Umbilical cord (tissue), 2 donors: Measurements from ENCODE around the gene ZNF570. TPM values are rescaled to one million over a fixed set of nuclear protein-coding genes. Genes with fewer than 3 reads are reported as not detected.

ENCODE experiments used
- DNase-seq: peaks from one replicate; pipeline ENCODE4 v3.0.0-alpha.2; 2015; ENCODE audit warnings: low spot score
- total RNA-seq: library from RNA; depleted of rRNA; stranded (reverse); fragments of >200 nt; gene quantifications from one replicate; pipeline ENCODE4 v1.2.3, GENCODE V29; 2014; ENCODE audit warnings: low replicate concordance; ENCODE audit not compliant: insufficient read depth

The ZNF570 gene
- total RNA-seq, result 9.6 TPM

DNA sequence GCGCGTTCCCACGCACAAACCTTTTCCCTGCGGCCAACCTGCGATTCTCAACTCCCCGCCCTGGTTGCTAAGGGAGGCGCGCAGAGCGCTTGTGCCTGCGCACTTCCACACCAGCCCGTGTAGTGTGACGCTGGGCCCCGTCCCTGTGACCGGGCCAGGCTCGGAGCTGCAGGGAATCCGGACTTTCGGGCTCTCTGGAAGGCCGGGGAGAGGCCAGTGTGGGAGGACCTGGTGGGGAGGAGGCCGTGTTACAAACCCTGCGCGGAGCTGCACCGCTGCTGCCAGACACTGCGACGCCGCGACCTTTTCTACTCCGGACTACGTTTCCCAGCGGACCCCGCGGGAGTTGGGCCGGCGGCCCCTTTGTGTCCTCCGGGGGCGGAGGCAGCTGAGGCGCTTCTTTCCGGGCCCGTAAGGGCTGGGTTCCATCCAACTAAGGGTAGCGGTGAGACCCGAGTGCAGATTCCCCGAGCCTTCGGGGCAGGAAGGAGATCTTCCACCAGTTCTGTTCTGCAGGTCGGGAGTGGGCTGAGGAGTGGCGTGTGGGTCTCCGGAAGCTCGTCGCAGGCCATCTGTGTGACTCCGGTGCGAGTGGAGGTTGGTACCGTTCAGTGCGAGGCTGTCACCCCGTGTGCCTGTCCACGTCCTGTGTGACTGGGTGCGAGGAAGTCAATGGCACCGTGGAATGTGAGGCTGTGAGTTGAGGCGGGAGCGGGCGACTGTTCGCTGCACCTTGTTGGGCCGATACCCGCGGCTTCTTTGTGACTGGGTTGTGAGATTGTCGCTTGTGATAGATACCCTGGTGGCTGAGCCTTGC, at the start of gene ZNF570:
ZNF570 (plus strand) TSS at position 396 of the 817 bp plus-strand sequence. CDS start 999 bp downstream, outside the sequence.
- peak; percentile 96 for DNase-seq

DNA sequence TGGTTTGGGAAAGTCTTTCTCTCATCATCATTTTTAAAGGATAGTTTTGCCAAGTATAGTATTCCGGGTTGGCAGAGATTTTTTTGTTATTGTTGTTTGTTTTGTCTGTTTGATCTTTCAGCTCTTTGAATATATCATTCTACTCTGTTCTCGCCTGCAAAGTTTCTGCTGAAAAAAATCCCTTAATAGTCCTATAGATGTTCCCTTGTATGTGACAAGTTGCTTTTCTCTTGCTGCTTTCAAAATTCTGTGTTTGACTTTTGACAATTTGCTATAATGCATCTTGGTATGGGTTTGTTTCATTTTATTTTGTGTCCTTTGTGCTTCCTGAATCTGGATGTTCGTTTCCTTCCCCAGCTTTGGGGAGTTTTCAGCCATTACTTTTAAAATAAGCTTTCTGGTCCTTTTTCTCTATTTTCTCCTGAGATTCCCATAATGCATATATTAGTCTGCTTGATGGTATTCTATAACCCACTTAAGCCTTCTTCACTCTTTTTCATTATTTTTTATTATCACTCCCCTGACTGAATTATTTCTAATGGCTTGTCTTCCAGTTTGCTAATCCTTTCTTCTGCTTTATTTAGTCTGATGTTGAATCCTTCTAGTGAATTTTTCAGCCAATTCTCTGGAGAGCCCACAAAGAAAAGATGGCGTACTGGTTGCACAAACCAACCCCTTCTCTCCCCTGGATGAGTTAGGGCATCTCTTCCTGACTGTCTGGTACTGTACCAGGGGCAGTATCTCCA, 16.5 kb upstream of the ZNF570 start:
- no peak for DNase-seq

DNA sequence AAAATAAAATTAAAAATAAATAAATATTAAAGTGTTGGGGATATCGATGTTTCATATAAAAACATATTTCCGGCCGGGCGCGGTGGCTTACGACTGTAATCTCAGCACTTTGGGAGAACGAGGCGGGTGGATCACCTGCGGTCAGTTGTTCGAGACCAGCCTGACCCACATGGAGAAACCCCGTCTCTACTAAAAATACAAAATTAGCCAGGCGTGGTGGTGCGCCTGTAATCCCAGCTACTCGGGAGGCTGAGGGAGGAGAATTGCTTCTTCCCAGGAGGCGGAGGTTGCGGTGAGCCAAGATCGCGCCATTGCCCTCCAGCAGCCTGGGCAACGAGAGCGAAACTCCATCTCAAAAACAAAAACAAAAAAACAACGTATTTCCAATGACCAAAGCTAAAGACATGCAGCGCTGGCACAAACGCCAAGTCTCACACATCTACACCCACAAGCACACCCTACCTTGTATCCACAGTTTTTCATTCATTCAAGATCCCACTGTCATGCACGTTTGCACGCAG, 2.8 kb upstream of the ZNF570 start:
- no peak for DNase-seq

DNA sequence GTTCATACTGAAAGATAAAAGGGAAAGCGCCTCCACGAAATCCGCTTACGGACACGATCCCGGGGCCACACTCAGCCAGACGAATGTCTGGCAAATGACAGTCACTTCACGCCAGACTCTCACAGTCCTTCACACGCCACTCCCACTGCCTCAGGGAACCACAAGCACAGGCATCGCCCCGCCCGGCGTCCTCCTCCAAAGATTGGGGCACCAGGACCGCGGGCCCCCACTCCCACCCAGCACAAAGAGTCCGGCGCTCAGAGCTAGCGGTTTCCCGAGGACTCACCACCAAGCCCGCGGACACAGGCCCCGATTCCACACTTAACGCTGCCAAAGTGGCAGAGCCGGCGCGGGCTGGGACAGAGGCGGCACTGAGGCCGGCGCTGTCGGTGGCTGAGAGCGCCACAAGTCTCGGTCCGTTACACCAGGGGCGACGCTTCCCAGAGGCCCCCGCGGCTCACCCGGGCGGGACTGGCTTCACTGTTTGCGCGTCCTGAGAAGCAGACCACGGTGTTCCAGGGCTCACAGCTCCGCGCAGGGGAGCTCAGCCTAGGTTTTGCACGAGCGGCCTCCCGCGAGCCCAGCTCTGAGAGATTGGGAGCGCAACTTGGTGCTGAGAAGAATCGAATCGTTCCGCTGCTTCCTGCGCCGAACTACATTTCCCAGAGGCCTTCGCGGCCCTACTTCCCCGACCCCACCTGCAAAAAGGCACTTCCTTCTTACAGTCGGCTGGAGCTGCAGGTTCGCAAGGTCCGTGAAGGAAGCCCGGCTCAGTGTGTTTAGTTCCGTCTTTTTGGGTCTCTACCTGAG, 2.2 kb upstream of the ZNF570 start, which contains the start of gene ZNF569:
ZNF569 (minus strand) TSS at position 647 of the 810 bp plus-strand sequence. CDS start 22,523 bp downstream, outside the sequence.
- peak; percentile 97 for DNase-seq

DNA sequence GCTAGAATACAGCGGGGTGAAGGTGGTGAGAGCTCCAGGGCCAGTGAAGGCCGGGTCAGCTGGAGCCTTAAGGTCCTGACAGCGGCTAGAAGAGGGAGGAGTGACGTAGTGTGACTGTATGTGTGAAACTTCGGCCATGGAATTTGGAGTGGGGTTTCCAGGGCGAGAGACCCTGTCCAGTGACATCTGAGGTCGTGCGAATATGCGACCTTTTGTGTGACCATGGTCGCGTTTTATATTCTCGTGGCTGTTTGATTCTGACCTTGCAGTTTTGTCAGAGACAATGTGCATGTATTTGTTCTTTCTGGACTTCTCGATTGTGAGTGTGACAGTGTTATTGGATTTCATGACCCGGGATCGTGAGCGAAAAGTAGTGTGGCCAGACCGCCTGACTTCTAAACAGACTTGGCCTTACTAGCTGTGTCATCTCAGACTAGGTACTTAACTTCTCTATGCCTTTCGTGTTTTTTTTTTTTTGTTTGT, 1.5 kb upstream of the ZNF570 start:
- DNase-seq, result no peak

DNA sequence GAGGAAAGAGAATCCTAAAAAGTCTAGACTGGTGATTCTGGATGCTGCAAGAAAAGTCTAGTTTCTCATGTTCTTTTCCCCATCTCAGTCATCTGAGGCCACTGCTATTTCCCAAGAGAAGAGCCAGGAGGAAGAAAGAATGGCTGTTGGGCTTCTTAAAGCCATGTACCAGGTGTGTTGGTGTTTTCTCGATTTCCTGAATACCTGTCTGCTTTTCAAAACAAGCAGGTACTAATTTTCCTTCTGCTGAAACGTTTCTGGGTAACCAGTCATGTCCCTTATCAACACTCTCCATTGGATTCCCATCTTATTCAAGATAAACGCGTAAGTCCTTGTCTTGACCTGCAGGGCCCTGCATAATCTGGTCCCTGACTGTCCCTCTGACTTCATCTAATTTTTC, 1.1 kb downstream of the ZNF570 start:
- no peak for DNase-seq

DNA sequence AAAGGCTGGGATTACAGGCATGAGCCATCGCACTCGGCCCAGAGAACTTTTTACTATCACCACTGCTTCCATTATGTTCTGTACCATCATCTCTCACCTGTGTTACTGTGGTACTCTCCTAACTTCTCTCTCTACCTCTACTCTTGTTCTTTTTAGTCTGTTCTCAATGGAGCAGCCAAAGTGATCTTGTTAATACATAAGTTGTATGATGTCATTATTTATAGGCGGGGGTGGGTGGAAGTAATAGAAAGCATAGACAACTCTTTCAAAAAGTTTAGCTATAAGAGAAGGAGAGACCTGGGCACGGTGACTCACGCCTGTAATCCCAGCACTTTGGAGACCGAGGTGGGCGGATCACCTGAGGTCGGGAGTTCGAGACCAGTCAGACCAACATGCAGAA, 3.0 kb downstream of the ZNF570 start:
- DNase-seq, result no peak

DNA sequence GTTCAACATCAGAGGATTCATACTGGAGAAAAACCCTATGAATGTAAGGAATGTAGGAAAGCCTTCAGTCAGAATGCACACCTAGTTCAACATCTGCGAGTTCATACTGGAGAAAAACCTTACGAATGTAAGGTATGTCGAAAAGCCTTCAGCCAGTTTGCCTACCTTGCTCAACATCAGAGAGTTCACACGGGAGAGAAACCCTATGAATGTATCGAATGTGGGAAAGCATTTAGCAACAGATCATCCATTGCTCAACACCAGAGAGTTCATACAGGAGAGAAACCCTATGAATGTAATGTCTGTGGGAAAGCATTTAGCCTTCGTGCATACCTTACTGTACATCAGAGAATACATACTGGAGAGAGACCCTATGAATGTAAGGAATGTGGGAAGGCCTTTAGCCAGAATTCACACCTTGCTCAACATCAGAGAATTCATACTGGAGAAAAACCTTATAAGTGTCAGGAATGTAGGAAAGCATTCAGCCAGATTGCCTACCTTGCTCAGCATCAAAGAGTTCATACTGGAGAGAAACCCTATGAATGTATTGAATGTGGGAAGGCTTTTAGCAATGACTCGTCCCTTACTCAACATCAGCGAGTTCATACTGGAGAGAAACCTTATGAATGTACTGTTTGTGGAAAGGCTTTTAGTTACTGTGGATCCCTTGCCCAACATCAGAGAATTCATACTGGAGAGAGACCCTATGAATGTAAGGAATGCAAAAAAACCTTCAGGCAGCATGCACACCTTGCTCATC, 15.4 kb downstream of the ZNF570 start:
- DNase-seq, result no peak

DNA sequence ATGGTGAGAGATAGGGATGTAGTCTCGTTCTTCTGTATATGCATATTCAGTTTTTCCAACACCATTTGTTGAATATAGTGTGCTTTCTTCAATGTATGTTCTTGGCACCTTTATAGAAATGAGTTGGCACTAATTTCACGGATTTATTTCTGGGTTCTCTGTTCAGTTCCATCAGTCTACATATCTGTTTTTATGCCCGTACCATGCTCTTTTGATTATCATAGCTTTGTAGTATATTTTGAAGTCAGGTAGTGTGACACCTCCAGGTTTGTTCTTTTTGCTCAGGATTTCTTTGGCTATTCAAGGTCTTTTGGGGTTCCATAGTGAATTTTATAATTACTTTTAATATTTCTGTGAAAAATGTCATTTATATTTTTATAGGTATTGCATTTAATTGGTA, 23.1 kb downstream of the ZNF570 start:
- no peak for DNase-seq

DNA sequence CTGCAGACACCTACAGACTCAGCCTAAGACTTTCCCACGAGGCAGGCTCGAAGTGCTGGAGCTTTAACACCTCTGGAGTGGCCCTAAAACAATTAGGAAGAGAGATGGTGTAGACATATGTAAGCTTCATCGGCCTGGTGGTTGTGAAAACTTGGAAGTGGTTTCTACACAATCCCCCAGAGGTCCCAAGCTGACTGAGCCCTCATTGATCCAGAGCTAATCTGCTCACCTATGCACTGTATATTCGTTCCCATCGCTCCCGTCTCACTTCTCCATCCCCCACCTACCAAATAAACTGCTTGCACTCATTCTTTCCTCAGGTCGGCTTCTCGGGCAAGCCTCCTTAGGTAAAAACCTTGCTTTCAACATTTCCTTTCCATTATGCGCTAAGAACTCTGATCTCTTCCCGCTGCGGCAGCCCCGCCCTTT, 36.8 kb downstream of the ZNF570 start:
- no peak for DNase-seq

DNA sequence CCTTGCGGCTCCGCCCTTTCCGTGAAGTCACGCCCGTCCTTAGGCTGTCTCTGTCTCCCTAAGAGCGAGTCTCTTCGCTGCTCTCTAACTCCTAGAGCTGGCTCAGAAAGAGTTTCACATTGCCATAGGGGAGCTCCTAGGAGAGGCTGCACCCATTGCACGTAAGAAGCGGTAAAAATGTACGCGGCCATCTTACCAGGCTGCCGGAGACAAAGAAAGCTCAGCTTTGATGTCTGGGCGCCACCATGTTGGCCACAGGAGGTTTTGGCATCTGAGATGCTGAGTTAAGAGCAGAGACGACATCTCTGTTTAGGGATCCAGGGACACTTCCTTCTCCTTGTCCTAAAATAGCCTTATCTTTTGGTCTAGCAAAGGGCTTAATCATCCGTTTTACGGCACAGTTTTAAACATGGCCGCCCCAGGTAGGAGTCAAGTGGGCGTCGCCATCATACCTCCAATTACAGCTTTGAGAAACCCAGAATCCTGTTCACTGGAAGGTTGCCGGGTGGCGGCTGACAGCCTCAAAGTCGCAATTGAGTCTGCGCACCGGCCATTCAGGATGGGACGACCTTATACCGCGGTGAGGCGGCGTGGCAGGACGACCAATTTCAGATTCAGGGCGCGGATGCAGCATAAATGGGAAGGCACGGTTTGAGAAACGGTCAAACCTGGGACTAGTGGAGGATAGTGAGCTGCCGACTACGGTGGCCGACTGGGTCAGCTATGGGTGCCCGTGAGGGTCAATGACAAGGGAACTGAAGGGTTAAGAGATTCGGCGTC, 37.4 kb downstream of the ZNF570 start, which contains the start of gene ZNF793:
ZNF793 (plus strand) TSS at position 553 of the 780 bp plus-strand sequence. CDS start 16,501 bp downstream, outside the sequence.
- DNase-seq, result peak; percentile 89

DNA sequence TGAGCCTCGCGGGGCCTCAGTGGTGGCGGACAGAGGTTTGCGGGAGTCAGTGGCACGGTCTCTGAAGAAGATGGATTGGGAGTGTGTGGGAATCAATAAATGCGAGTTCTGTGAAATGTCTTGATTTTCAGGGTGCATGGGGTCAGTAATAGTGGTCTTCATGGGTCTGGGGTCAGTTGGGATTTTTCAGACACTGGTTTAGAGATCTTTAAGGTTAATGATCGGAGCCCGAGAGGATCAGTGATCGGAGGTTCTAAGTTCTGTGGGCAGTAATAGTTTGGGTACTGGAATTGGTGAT, 38.0 kb downstream of the ZNF570 start:
- DNase-seq, result no peak

DNA sequence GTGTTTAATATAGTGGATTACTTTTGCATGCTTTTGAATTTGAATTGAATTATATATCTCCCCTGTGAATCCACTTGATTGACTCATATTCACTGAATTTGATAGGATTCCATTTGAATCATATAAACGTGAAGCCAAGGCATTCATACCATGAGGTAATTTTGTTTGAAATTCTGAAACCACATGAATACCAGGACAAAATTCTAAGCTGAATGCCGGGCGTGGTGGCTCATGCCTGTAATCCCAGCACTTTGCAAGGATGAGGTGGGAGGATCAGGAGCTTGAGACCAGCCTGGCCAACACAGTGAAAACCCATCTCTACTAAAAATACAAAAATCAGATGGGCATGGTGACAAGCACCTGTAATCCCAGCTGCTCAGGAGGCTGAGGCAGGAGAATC, 42.0 kb downstream of the ZNF570 start:
- DNase-seq, result no peak

DNA sequence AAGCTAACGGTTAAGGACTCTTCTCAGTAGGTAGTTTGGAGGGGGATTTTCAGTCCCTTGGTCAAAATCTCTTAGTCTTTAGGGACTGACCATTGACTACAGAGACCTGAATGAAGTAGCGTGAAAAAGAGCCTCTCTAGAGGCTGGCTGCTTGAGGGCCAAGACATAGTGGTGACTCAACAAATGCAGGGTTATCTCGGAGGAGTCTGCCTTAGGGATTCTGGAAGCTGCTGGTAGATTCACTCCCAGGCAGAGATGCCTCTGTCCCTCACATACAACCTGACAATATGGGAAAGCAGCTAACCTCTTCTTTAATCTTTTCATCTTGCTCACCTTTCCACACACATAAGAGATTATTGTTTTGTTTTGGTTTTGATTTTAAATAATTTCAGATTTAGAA, 42.7 kb downstream of the ZNF570 start:
- DNase-seq, result no peak

DNA sequence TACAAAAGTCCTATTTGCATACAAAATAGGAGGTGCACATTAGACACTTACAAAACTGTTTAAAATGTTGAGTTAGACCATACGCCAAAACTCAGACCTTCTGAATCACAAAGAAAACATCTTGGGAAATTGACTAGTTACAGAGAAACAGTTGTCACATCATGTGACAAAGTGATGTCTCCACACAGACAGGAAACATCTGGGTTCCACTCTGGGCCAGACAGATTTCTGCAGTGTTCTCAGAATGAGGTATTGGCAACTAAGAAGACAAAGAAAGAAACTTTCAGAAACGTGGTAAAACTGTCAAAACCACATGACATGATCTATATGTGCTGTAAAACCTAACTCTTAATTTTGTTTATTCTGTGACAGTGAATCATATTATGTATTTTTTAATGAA, 44.2 kb downstream of the ZNF570 start:
- DNase-seq, result no peak

DNA sequence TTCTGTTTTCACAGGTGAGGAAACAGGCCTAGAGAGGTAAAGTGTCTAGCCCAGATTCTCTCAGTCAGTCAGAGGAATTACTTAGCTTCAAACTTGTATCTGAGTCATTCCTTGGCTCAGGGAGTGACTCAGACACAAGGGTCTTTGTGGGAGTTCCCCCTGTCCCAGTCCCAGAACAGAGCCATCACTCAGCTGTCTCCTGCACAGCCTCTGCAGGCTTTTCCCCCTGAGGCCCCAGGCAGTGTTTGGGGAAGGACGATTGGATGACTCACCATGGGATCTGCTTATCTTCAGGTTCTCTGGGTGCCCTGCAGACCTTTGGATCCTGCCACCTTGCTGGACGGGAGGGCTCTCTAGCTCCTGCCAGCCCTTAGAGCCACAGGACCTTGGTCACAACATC, 50.7 kb downstream of the ZNF570 start:
- no peak for DNase-seq

DNA sequence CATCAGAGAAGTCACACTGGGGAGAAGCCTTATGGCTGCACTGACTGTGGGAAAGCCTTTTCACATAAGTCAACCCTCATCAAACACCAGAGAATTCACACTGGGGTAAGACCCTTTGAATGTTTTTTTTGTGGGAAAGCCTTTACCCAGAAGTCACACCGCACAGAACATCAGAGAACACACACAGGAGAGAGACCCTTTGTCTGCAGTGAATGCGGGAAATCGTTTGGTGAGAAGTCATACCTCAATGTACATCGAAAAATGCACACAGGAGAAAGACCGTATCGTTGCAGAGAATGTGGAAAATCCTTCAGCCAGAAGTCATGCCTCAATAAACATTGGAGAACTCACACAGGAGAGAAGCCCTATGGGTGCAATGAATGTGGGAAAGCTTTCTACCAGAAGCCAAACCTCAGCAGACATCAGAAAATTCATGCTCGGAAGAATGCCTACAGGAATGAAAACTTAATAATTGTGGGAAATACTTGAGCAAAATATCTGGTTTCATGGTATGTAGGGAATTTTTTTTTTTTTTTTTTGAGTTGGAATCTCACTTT, 68.3 kb downstream of the ZNF570 start:
- no peak for DNase-seq
